Retinal pigment epithelial cell (primary cell): ENCODE measurements around the gene PTPRJ.

Experiments
- DNase-seq: peaks from one replicate; pipeline ENCODE4 v3.0.0-alpha.2; 2010; ENCODE audit warnings: low read depth
- H3K4me3 ChIP-seq: 2 replicates; pipeline ENCODE4 v1.5.1; 2011; ENCODE audit warnings: mild to moderate bottlenecking, low read length, control low read depth, moderate library complexity
- TF ChIP-seq, protein P1 (sequence below): conservative IDR thresholded peaks from 2 replicates; pipeline ENCODE4 v1.5.1; 2011; ENCODE audit warnings: low read depth, low read length, control low read depth, inconsistent platforms

Gene PTPRJ

DNA sequence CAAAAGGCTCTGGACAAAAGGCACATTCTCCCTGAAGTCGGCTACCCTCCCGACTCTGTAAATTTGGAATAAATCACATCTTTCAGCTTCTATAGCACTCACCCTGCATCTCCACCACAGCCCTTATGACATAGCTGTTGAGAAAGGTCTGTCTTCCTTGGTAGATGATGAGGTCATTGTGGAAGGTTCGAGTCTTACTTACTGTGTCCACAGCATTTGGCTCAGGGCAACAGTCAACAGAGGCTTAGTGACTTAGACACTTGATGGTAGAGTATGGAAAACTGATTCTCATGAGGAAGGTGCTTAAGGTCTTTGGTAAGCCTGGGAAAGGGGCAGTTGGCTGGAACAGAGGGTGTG, 45.6 kb downstream of the PTPRJ start:
- TF ChIP-seq, protein P1, sequence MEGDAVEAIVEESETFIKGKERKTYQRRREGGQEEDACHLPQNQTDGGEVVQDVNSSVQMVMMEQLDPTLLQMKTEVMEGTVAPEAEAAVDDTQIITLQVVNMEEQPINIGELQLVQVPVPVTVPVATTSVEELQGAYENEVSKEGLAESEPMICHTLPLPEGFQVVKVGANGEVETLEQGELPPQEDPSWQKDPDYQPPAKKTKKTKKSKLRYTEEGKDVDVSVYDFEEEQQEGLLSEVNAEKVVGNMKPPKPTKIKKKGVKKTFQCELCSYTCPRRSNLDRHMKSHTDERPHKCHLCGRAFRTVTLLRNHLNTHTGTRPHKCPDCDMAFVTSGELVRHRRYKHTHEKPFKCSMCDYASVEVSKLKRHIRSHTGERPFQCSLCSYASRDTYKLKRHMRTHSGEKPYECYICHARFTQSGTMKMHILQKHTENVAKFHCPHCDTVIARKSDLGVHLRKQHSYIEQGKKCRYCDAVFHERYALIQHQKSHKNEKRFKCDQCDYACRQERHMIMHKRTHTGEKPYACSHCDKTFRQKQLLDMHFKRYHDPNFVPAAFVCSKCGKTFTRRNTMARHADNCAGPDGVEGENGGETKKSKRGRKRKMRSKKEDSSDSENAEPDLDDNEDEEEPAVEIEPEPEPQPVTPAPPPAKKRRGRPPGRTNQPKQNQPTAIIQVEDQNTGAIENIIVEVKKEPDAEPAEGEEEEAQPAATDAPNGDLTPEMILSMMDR = no peak
- DNase-seq = no peak
- H3K4me3 ChIP-seq = no peak overlapping the region

- no peak overlapping the region for H3K4me3 ChIP-seq
- DNase-seq = no peak
- TF ChIP-seq, protein P1 = no peak
Measured at GRCh38 chr11:48028914-48029680, 48.7 kb downstream of the PTPRJ start.

GRCh38 chr11:48029681-48030290, 49.4 kb downstream of the PTPRJ start:
- H3K4me3 ChIP-seq = no peak overlapping the region
- no peak for DNase-seq
- TF ChIP-seq, protein P1 = no peak

- no peak for DNase-seq
- TF ChIP-seq, protein P1 = no peak
- H3K4me3 ChIP-seq = no peak overlapping the region
Measured at GRCh38 chr11:48031602-48032001, 51.2 kb downstream of the PTPRJ start.

DNA sequence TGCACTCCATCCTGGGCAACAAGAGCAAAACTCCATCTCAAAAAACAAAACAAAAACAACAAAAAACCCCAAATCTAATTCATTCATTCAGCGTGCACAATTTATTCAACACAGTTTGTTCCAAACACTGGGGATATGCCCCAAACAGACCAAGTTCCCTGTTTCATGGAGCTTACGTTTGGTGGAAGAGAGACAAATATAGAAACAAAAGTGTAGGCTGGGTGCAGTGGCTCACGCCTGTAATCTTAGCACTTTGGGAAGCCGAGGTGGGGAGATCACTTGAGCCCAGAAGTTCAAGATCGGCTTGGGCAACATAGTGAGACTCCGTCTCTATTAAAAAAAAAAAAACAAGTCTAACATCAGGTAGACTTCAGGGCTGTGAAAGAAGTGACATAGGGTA, 52.4 kb downstream of the PTPRJ start:
- DNase-seq = no peak
- TF ChIP-seq, protein P1 = no peak
- H3K4me3 ChIP-seq = no peak overlapping the region

DNA sequence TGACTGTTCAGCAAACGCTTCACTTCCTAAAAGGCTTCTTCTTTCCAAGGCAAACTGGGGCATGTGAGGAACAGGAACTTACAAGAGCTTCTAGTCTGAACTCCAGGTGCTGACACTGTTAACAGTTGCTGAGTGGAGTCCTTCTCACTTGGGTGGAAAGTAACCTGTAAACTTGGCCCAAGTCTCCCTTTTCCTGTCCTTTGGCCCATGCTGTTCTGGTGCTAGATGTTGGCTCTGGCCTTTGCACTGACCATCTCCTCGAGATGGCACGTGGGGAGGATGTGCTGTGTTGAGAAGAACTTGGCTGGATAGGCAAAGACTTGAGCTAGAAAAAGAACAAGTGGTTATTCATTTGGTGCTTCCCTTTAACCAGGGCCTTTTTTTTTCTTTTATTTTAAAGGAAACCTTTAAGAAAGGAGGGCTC, 53.6 kb downstream of the PTPRJ start:
- DNase-seq = no peak
- H3K4me3 ChIP-seq = no peak overlapping the region
- TF ChIP-seq, protein P1 = no peak
